HG03354 (cell line): Measurements from ENCODE around the gene RNF31.

Source experiments
- ATAC-seq: cut with Tn5 transposase; IDR thresholded peaks from one replicate; pipeline ENCODE4 v1.9.1; 2021; ENCODE audit warnings: mild to moderate bottlenecking; ENCODE audit not compliant: unreplicated experiment, poor library complexity, severe bottlenecking

RNF31 gene

GRCh38 chr14:24135834-24136683 lies 11.2 kb upstream of the RNF31 start, which contains the start of gene PSME1:
TSS of gene PSME1 (plus strand) at chr14:24136194. CDS start at chr14:24136263, 69 bp downstream.
- peak; percentile 88 for ATAC-seq

- no peak for ATAC-seq
Observed at GRCh38 chr14:24136684-24137528, 10.4 kb upstream of the RNF31 start.

GRCh38 chr14:24137529-24138395 lies 9.5 kb upstream of the RNF31 start:
- no peak for ATAC-seq

- ATAC-seq = no peak
Observed at GRCh38 chr14:24138396-24139271, 8.7 kb upstream of the RNF31 start.

GRCh38 chr14:24139272-24139934 lies 7.9 kb upstream of the RNF31 start:
- ATAC-seq = no peak

- peak; percentile 88 for ATAC-seq
Observed at GRCh38 chr14:24141097-24141880, 6.0 kb upstream of the RNF31 start, which contains the start of gene EMC9. TSS of gene EMC9 (minus strand) at chr14:24141591. CDS start at chr14:24141304, 287 bp downstream.

GRCh38 chr14:24143511-24143910 lies 3.8 kb upstream of the RNF31 start:
- ATAC-seq = no peak

- no peak for ATAC-seq
Observed at GRCh38 chr14:24144451-24144850, 2.8 kb upstream of the RNF31 start.

- ATAC-seq = no peak
Observed at GRCh38 chr14:24145219-24145618, 2.1 kb upstream of the RNF31 start.

- ATAC-seq = no peak
Observed at GRCh38 chr14:24145690-24146452, 1.4 kb upstream of the RNF31 start.

GRCh38 chr14:24146453-24146977 lies 783 bp upstream of the RNF31 start, which contains the start of gene PSME2:
TSS of gene PSME2 (minus strand) at chr14:24146610. CDS start at chr14:24146581, 29 bp downstream.
- peak; percentile 69 for ATAC-seq

- ATAC-seq = no peak
Observed at GRCh38 chr14:24147761-24148428, 597 bp downstream of the RNF31 start.

- ATAC-seq = no peak
Observed at GRCh38 chr14:24149302-24149969, 2.1 kb downstream of the RNF31 start.

GRCh38 chr14:24150061-24150460 lies 2.8 kb downstream of the RNF31 start:
- ATAC-seq = no peak

- no peak for ATAC-seq
Observed at GRCh38 chr14:24150567-24150966, 3.3 kb downstream of the RNF31 start.
